PC-3 (cell line): Measurements from ENCODE around the gene GLS2. TPM values are rescaled to one million over a fixed set of nuclear protein-coding genes. Genes with fewer than 3 reads are reported as not detected.

Experiments
- ATAC-seq: fragments of 200-7000 bp; cut with Tn5 transposase; 2 replicates; pipeline ENCODE4 v1.9.1; 2020; ENCODE audit warnings: mild to moderate bottlenecking, moderate library complexity
- BruUV-seq: library from RNA; stranded (reverse); fragments of 400-500 nt; replicated peaks from 2 replicates; lab custom pipeline; 2021; lab: Mats Ljungman, UMichigan
- CTCF ChIA-PET: fragments of 300-600 bp; sonication (Branson Sonifier 250); formaldehyde crosslinking; loops from one replicate; lab custom pipeline; 2022; ENCODE audit warnings: antibody characterized with exemption; lab: Charles Lee
- POLR2A ChIA-PET: fragments of 300-600 bp; sonication (Branson Sonifier 250); formaldehyde crosslinking; loops from one replicate; lab custom pipeline; 2022; ENCODE audit warnings: antibody characterized with exemption; ENCODE audit not compliant: unreplicated experiment; lab: Charles Lee
- DNase-seq: peaks from one replicate; pipeline ENCODE4 v3.0.0-alpha.2; 2015
- H2AFZ ChIP-seq: fragments of 300-600 bp; sonication (generic); 2 replicates; pipeline ENCODE4 v1.6.0; 2016; ENCODE audit warnings: antibody characterized with exemption, low read length
- H3F3A ChIP-seq: fragments of 300-600 bp; sonication (generic); one replicate; pipeline ENCODE4 v1.6.0; 2017; ENCODE audit warnings: antibody characterized with exemption, low read length, control low read depth, mild to moderate bottlenecking; ENCODE audit not compliant: unreplicated experiment
- H3K27ac ChIP-seq: fragments of 300-600 bp; sonication (generic); 2 replicates; pipeline ENCODE4 v1.5.1; 2016; ENCODE audit warnings: mild to moderate bottlenecking, low read length
- H3K27me3 ChIP-seq: fragments of 300-600 bp; sonication (generic); 2 replicates; pipeline ENCODE4 v1.6.1; 2016; ENCODE audit warnings: low read length, mixed read lengths
- H3K36me3 ChIP-seq: fragments of 300-600 bp; sonication (generic); 2 replicates; pipeline ENCODE4 v1.6.1; 2016; ENCODE audit warnings: low read depth, mixed run types, low read length, mixed read lengths
- H3K4me1 ChIP-seq: fragments of 300-600 bp; sonication (generic); 2 replicates; pipeline ENCODE4 v1.5.1; 2016; ENCODE audit warnings: low read length; ENCODE audit not compliant: insufficient read depth
- H3K4me2 ChIP-seq: fragments of 300-600 bp; sonication (generic); 2 replicates; pipeline ENCODE4 v1.6.0; 2016; ENCODE audit warnings: low read length
- H3K4me3 ChIP-seq: fragments of 300-600 bp; sonication (generic); 2 replicates; pipeline ENCODE4 v1.5.1; 2016; ENCODE audit warnings: mild to moderate bottlenecking, low read length, mixed read lengths
- H3K79me2 ChIP-seq: fragments of 300-600 bp; sonication (generic); 2 replicates; pipeline ENCODE4 v1.6.1; 2017; ENCODE audit warnings: low read length, mixed read lengths
- H3K9ac ChIP-seq: fragments of 300-600 bp; sonication (generic); 2 replicates; pipeline ENCODE4 v1.6.0; 2016; ENCODE audit warnings: mild to moderate bottlenecking, low read length
- H3K9me2 ChIP-seq: fragments of 300-600 bp; sonication (generic); replicated peaks from 2 replicates; pipeline ENCODE4 v1.6.1; 2016; ENCODE audit warnings: mixed run types, low read length, mixed read lengths
- H3K9me3 ChIP-seq: fragments of 300-600 bp; sonication (generic); 2 replicates; pipeline ENCODE4 v1.6.1; 2016; ENCODE audit warnings: low read length, mixed read lengths
- H4K20me1 ChIP-seq: fragments of 300-600 bp; sonication (generic); 2 replicates; pipeline ENCODE4 v1.6.1; 2016; ENCODE audit warnings: low read length, mixed read lengths
- EZH2 ChIP-seq: fragments of 300-600 bp; sonication (generic); IDR thresholded peaks from one replicate; pipeline ENCODE4 v1.6.1; 2017; ENCODE audit warnings: antibody characterized with exemption, mild to moderate bottlenecking, low read length; ENCODE audit not compliant: unreplicated experiment
- EZH2phosphoT487 ChIP-seq: fragments of 300-600 bp; sonication (generic); IDR thresholded peaks from 2 replicates; pipeline ENCODE4 v1.6.1; 2018; ENCODE audit warnings: mild to moderate bottlenecking, antibody characterized with exemption, low read length, borderline replicate concordance
- intact Hi-C: fragments of 100-400 bp; cut with micrococcal nuclease; formaldehyde crosslinking; loops from 2 replicates; pipeline ENCODE4 v1.9.0; 2023
- total RNA-seq: library from RNA; depleted of rRNA; stranded (reverse); fragments of >200 nt; gene quantifications from 2 replicates; pipeline ENCODE4 v1.2.3, GENCODE V29; 2014
- TF ChIP-seq, protein P1 (sequence below): fragments of 300-600 bp; sonication (generic); conservative IDR thresholded peaks from 2 replicates; pipeline ENCODE4 v1.5.1; 2017; ENCODE audit warnings: antibody characterized with exemption, low read depth, mild to moderate bottlenecking, low read length

The GLS2 gene
- total RNA-seq, 1 experiment from 2014 or later, result 4.0 TPM

DNA sequence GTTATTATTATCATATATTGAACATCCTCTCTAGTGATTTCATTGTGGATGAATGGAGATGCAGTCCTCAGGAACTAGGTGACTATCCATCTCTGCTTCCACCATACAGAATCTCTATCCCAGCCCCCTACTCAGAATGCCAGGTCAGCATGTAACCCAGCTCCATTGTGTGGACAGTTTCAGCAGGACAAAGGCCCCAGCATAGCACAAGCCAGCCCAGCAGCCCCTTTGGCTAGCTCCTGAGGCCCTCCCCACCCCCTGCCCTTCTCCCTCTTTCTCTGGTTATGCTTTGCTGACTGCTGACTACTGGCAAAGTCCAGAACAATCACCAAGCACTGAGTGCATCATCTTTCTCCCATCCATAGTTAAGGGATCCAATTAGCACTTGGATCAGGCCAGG lies 25.4 kb downstream of the GLS2 start:
- no peak for ATAC-seq
- no peaks in the 10 kb centered on the region for H3F3A ChIP-seq
- intact Hi-C loops, result loop anchor here (10.0 kb wide), 1 partner anchor 268 kb away; no protein-coding TSS in a partner anchor
- CTCF ChIA-PET, result interaction anchor here (0.7 to 0.8 kb wide), 2 partner anchors 147 to 291 kb away, joined by 4 read pairs; partner anchors contain the start of gene CNPY2
- no peak for DNase-seq
- H3K4me2 ChIP-seq, result no peak overlapping the region
- POLR2A ChIA-PET, result no interaction called here
- no peak overlapping the region for H3K9ac ChIP-seq
- no TSS peak for BruUV-seq
- no peaks in the 10 kb centered on the region for H3K27me3 ChIP-seq
- TF ChIP-seq EZH2 (no peak), EZH2phosphoT487 (no peak)
- TF ChIP-seq, protein P1, sequence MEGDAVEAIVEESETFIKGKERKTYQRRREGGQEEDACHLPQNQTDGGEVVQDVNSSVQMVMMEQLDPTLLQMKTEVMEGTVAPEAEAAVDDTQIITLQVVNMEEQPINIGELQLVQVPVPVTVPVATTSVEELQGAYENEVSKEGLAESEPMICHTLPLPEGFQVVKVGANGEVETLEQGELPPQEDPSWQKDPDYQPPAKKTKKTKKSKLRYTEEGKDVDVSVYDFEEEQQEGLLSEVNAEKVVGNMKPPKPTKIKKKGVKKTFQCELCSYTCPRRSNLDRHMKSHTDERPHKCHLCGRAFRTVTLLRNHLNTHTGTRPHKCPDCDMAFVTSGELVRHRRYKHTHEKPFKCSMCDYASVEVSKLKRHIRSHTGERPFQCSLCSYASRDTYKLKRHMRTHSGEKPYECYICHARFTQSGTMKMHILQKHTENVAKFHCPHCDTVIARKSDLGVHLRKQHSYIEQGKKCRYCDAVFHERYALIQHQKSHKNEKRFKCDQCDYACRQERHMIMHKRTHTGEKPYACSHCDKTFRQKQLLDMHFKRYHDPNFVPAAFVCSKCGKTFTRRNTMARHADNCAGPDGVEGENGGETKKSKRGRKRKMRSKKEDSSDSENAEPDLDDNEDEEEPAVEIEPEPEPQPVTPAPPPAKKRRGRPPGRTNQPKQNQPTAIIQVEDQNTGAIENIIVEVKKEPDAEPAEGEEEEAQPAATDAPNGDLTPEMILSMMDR, result no peak
- no peaks in the 10 kb centered on the region for H3K9me2 ChIP-seq
- H3K4me3 ChIP-seq, result no peak overlapping the region
- peaks cover 11% of the 10 kb centered on the region for H3K4me1 ChIP-seq
- no peak overlapping the region for H3K27ac ChIP-seq
- H2AFZ ChIP-seq, result no peak overlapping the region
- H3K9me3 ChIP-seq, result no peaks in the 10 kb centered on the region
- no peaks in the 10 kb centered on the region for H4K20me1 ChIP-seq
- H3K36me3 ChIP-seq, result no peaks in the 10 kb centered on the region
- no peaks in the 10 kb centered on the region for H3K79me2 ChIP-seq

DNA sequence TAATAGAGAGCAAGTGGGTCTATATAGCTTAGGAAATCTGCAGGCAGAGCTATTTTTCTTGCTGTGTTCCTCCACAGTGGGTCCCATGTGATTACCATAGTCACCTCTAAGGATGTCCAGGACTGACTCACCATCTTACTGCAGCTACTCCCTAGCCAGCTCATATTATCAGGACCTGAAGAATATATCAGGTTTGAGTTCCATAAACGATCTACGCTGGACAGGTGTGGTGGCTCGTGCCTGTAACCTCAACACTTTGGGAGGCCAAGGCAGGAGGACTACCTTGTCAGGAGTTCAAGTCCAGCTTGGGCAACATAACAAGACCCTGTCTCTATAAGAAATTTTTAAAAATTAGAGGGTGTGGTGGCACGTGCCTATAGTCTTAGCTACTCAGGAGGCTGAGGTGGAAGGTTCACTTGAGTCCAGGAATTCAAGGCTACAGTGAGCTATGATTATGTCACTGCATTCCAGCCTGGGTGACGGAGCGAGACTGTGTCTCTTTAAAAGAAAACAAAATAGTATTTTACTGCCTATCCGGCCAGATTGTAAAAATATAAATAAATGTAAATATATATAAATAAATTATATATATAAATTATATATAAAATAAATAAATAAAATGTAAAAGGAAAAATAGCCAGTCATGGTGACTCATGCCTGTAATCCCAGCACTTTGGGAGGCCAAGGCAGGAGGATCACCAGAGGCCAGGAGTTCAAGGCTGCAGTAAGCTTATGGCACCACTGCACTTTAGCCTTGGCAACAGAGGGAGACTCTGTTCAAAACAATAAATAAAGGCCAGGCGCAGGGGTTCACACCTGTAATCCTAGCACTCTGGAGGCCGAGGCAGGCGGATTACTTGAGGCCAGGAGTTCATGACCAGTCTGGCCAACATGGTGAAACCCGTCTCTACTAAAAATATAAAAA lies 26.5 kb downstream of the GLS2 start:
- peak overlapping the region; percentile 3; the same call in 1 of the 2 replicates for H3K27ac ChIP-seq
- no peak overlapping the region; the same call in 1 of the 2 replicates for H3K4me3 ChIP-seq
- H3K27me3 ChIP-seq, result no peaks in the 10 kb centered on the region
- peak overlapping the region; percentile 35 for H3K4me2 ChIP-seq
- intact Hi-C loops, result loop anchor here (10.0 kb wide), 1 partner anchor 267 kb away; no protein-coding TSS in a partner anchor
- H3K9ac ChIP-seq, result no peak overlapping the region
- peak; percentile 88 for ATAC-seq
- TF ChIP-seq, protein P1, result no peak
- BruUV-seq, result no TSS peak
- peak overlapping the region; percentile 53 for H2AFZ ChIP-seq
- no peaks in the 10 kb centered on the region for H3K9me2 ChIP-seq
- POLR2A ChIA-PET, result interaction anchor here (0.5 to 1.2 kb wide), 5 partner anchors 8 to 1746 kb away, joined by 3 to 6 read pairs (median 4); partner anchors contain the start of gene STAT2
- DNase-seq, result peak; percentile 65
- no peaks in the 10 kb centered on the region for H3K79me2 ChIP-seq
- peaks cover 11% of the 10 kb centered on the region for H3K4me1 ChIP-seq
- H3F3A ChIP-seq, result no peaks in the 10 kb centered on the region
- CTCF ChIA-PET, result interaction anchor here (0.6 to 1.2 kb wide), 5 partner anchors 11 to 290 kb away, joined by 3 to 15 read pairs (median 4); partner anchors contain the start of genes RBMS2 and TIMELESS
- no peaks in the 10 kb centered on the region for H4K20me1 ChIP-seq
- H3K36me3 ChIP-seq, result no peaks in the 10 kb centered on the region
- no peaks in the 10 kb centered on the region for H3K9me3 ChIP-seq
